Astrocyte (in vitro differentiated cells and primary cell): ENCODE data around the gene SLC43A3. TPM values are rescaled to one million over a fixed set of nuclear protein-coding genes. Genes with fewer than 3 reads are reported as not detected.

ENCODE experiments used
- DNase-seq: peaks from one replicate; pipeline ENCODE4 v3.0.0-alpha.2; 2010; ENCODE audit warnings: low read depth
- FAIRE-seq: peaks from 2 replicates; lab custom pipeline; 2011; peaks lifted over from hg19 to GRCh38; lab: Jason Lieb, UNC
- H2AFZ ChIP-seq: 2 replicates; pipeline ENCODE4 v1.6.0; 2012; ENCODE audit warnings: low read depth, low read length, inconsistent platforms
- H3K27ac ChIP-seq: 2 replicates; pipeline ENCODE4 v1.5.1; 2011; ENCODE audit warnings: low read depth, low read length, inconsistent platforms
- H3K27me3 ChIP-seq: 2 replicates; pipeline ENCODE4 v1.6.0; 2011; ENCODE audit warnings: low read length, inconsistent platforms; ENCODE audit not compliant: insufficient read depth
- H3K36me3 ChIP-seq: 2 replicates; pipeline ENCODE4 v1.5.1; 2011; ENCODE audit warnings: low read length, inconsistent platforms; ENCODE audit not compliant: insufficient read depth
- H3K4me1 ChIP-seq: 2 replicates; pipeline ENCODE4 v1.5.1; 2011; ENCODE audit warnings: low read length, inconsistent platforms; ENCODE audit not compliant: insufficient read depth
- H3K4me2 ChIP-seq: 2 replicates; pipeline ENCODE4 v1.6.0; 2012; ENCODE audit warnings: low read length, inconsistent platforms
- H3K4me3 ChIP-seq: 2 replicates; pipeline ENCODE4 v1.5.1; 2011; ENCODE audit warnings: low read depth, mild to moderate bottlenecking, low read length, inconsistent platforms; ENCODE audit not compliant: insufficient read depth
- H3K79me2 ChIP-seq: 2 replicates; pipeline ENCODE4 v1.6.0; 2012; ENCODE audit warnings: mild to moderate bottlenecking, low read length, inconsistent platforms; ENCODE audit not compliant: insufficient read depth
- H3K9ac ChIP-seq: 2 replicates; pipeline ENCODE4 v1.6.0; 2012; ENCODE audit warnings: mild to moderate bottlenecking, low read length, inconsistent platforms
- H3K9me3 ChIP-seq: 2 replicates; pipeline ENCODE4 v1.5.1; 2012; ENCODE audit warnings: low read depth, mild to moderate bottlenecking, low read length, inconsistent platforms; ENCODE audit not compliant: insufficient read depth
- H4K20me1 ChIP-seq: 2 replicates; pipeline ENCODE4 v1.6.0; 2012; ENCODE audit warnings: low read length, inconsistent platforms; ENCODE audit not compliant: insufficient read depth
- H3K27ac Mint-ChIP-seq: one replicate; pipeline ENCODE4 v1.8.0; 2021; ENCODE audit warnings: mild to moderate bottlenecking, mixed read lengths; ENCODE audit not compliant: unreplicated experiment
- H3K27me3 Mint-ChIP-seq: one replicate; pipeline ENCODE4 v1.8.0; 2021; ENCODE audit warnings: low read depth, mixed read lengths; ENCODE audit not compliant: unreplicated experiment
- H3K36me3 Mint-ChIP-seq: one replicate; pipeline ENCODE4 v1.8.0; 2021; ENCODE audit warnings: low read depth, mixed read lengths; ENCODE audit not compliant: unreplicated experiment
- H3K4me1 Mint-ChIP-seq: one replicate; pipeline ENCODE4 v1.8.0; 2021; ENCODE audit warnings: low read depth, mixed read lengths; ENCODE audit not compliant: unreplicated experiment
- H3K4me3 Mint-ChIP-seq: one replicate; pipeline ENCODE4 v1.8.0; 2021; ENCODE audit warnings: mild to moderate bottlenecking, moderate library complexity, mixed read lengths; ENCODE audit not compliant: unreplicated experiment
- H3K9me3 Mint-ChIP-seq: one replicate; pipeline ENCODE4 v1.8.0; 2021; ENCODE audit warnings: mild to moderate bottlenecking, mixed read lengths; ENCODE audit not compliant: unreplicated experiment
- EZH2 ChIP-seq: IDR thresholded peaks from 2 replicates; pipeline ENCODE4 v1.6.1; 2012; ENCODE audit warnings: mild to moderate bottlenecking, low read length, inconsistent platforms; ENCODE audit not compliant: insufficient read depth
- total RNA-seq: library from RNA; stranded (reverse); gene quantifications from 2 replicates; pipeline ENCODE4 v1.2.1, GENCODE V29; 2021
- TF ChIP-seq, protein P1 (sequence below): IDR thresholded peaks from 2 replicates; pipeline ENCODE4 v1.5.1; 2011; ENCODE audit warnings: low read depth, mild to moderate bottlenecking, inconsistent platforms, low read length, moderate library complexity; ENCODE audit not compliant: insufficient read depth

SLC43A3 gene
- total RNA-seq, 1 donor from 2014 or later: 16.4 TPM

- no peak overlapping the region for H3K4me3 ChIP-seq
- no peak overlapping the region for H3K27ac Mint-ChIP-seq
- H3K4me1 ChIP-seq: no peaks in the 10 kb centered on the region
- peaks cover 4% of the 10 kb centered on the region for H3K36me3 ChIP-seq
- no peak overlapping the region for H3K9ac ChIP-seq
- H3K4me1 Mint-ChIP-seq: no peaks in the 10 kb centered on the region
- no peaks in the 10 kb centered on the region for H3K9me3 ChIP-seq
- H3K9me3 Mint-ChIP-seq: no peaks in the 10 kb centered on the region
- no peaks in the 10 kb centered on the region for H4K20me1 ChIP-seq
- H3K4me2 ChIP-seq: no peak overlapping the region
- TF ChIP-seq, protein P1, sequence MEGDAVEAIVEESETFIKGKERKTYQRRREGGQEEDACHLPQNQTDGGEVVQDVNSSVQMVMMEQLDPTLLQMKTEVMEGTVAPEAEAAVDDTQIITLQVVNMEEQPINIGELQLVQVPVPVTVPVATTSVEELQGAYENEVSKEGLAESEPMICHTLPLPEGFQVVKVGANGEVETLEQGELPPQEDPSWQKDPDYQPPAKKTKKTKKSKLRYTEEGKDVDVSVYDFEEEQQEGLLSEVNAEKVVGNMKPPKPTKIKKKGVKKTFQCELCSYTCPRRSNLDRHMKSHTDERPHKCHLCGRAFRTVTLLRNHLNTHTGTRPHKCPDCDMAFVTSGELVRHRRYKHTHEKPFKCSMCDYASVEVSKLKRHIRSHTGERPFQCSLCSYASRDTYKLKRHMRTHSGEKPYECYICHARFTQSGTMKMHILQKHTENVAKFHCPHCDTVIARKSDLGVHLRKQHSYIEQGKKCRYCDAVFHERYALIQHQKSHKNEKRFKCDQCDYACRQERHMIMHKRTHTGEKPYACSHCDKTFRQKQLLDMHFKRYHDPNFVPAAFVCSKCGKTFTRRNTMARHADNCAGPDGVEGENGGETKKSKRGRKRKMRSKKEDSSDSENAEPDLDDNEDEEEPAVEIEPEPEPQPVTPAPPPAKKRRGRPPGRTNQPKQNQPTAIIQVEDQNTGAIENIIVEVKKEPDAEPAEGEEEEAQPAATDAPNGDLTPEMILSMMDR: no peak
- TF ChIP-seq EZH2: no peak
- H2AFZ ChIP-seq: no peak overlapping the region
- no peak overlapping the region for H3K4me3 Mint-ChIP-seq
- no peak overlapping the region for H3K27ac ChIP-seq
- no peak for FAIRE-seq
- no peaks in the 10 kb centered on the region for H3K27me3 ChIP-seq
- H3K27me3 Mint-ChIP-seq: no peaks in the 10 kb centered on the region
- DNase-seq: no peak
- no peaks in the 10 kb centered on the region for H3K79me2 ChIP-seq
- peaks cover 32% of the 10 kb centered on the region for H3K36me3 Mint-ChIP-seq
Observed at GRCh38 chr11:57418131-57418530, 8.8 kb downstream of the SLC43A3 start.

GRCh38 chr11:57417056-57417455 is 9.9 kb downstream of the SLC43A3 start:
- Mint-ChIP-seq H3K4me3 (no peak overlapping the region), H3K27me3 (no peaks in the 10 kb centered on the region), H3K27ac (no peak overlapping the region), H3K9me3 (no peaks in the 10 kb centered on the region), H3K36me3 (peaks cover 32% of the 10 kb centered on the region), H3K4me1 (no peaks in the 10 kb centered on the region)
- no peak overlapping the region for H2AFZ ChIP-seq
- FAIRE-seq (no peak), DNase-seq (peak; percentile 50)
- H4K20me1 ChIP-seq: no peaks in the 10 kb centered on the region
- no peaks in the 10 kb centered on the region for H3K79me2 ChIP-seq
- no peak overlapping the region for H3K4me3 ChIP-seq
- H3K4me1 ChIP-seq: no peaks in the 10 kb centered on the region
- no peak overlapping the region for H3K27ac ChIP-seq
- no peak overlapping the region for H3K9ac ChIP-seq
- H3K4me2 ChIP-seq: no peak overlapping the region
- TF ChIP-seq EZH2: no peak
- TF ChIP-seq, protein P1: no peak
- H3K9me3 ChIP-seq: no peaks in the 10 kb centered on the region
- peaks cover 6% of the 10 kb centered on the region for H3K36me3 ChIP-seq
- no peaks in the 10 kb centered on the region for H3K27me3 ChIP-seq

DNA sequence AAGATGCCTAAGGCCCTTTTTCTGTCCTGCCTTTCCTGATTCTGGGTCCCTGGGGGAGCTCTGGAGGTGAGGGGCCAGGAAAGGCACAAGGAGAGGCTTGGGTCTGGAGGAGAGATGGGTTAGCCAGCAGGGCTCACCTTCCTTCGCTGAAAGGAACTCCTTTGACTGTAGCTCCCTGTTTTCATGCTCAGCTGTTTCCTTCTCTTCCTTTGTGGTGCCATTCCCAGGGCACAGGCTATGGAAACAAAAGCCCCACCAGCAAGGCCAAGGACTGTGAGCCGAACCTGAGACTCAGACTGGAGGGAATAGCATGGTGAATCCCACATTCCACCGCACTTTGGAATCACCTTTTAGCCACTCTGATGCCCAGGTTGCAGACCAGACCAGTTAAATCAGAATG is 10.5 kb downstream of the SLC43A3 start:
- Mint-ChIP-seq H3K27me3 (no peaks in the 10 kb centered on the region), H3K4me1 (no peaks in the 10 kb centered on the region), H3K36me3 (peaks cover 32% of the 10 kb centered on the region), H3K4me3 (no peak overlapping the region), H3K27ac (no peak overlapping the region), H3K9me3 (no peaks in the 10 kb centered on the region)
- Histone ChIP-seq H3K79me2 (no peaks in the 10 kb centered on the region), H3K27me3 (no peaks in the 10 kb centered on the region), H3K9ac (no peak overlapping the region), H3K4me1 (no peaks in the 10 kb centered on the region), H4K20me1 (no peaks in the 10 kb centered on the region), H3K27ac (no peak overlapping the region), H3K36me3 (peaks cover 6% of the 10 kb centered on the region), H3K9me3 (no peaks in the 10 kb centered on the region), H2AFZ (no peak overlapping the region), H3K4me2 (no peak overlapping the region), H3K4me3 (no peak overlapping the region)
- TF ChIP-seq, protein P1: no peak
- no peak for TF ChIP-seq EZH2
- FAIRE-seq (no peak), DNase-seq (no peak)
